Ishikawa (cell line): Measurements from ENCODE around the gene SLC66A1.

Experiments used
- CEBPB ChIP-seq: IDR thresholded peaks from 2 replicates; pipeline ENCODE4 v1.6.1; 2012
- CREB1 ChIP-seq: IDR thresholded peaks from 2 replicates; pipeline ENCODE4 v1.6.1; 2012; ENCODE audit warnings: low read depth
- EGR1 ChIP-seq: IDR thresholded peaks from 2 replicates; pipeline ENCODE4 v1.6.1; 2012
- EP300 ChIP-seq: IDR thresholded peaks from 2 replicates; pipeline ENCODE4 v1.6.1; 2012; ENCODE audit warnings: borderline replicate concordance
- FOXM1 ChIP-seq: IDR thresholded peaks from 2 replicates; pipeline ENCODE4 v1.6.1; 2012; ENCODE audit warnings: low read depth, borderline replicate concordance
- MAX ChIP-seq: IDR thresholded peaks from 2 replicates; pipeline ENCODE4 v1.6.1; 2012
- NFIC ChIP-seq: IDR thresholded peaks from 2 replicates; pipeline ENCODE4 v1.6.1; 2012
- RAD21 ChIP-seq: IDR thresholded peaks from 2 replicates; pipeline ENCODE4 v1.6.1; 2012; ENCODE audit warnings: low read depth
- REST ChIP-seq: IDR thresholded peaks from 2 replicates; pipeline ENCODE4 v1.6.1; 2012; ENCODE audit warnings: low read depth, mild to moderate bottlenecking
- TAF1 ChIP-seq: IDR thresholded peaks from 2 replicates; pipeline ENCODE4 v1.6.1; 2012; ENCODE audit warnings: low read depth, mild to moderate bottlenecking
- TCF12 ChIP-seq: IDR thresholded peaks from 2 replicates; pipeline ENCODE4 v1.6.1; 2012; ENCODE audit warnings: low read depth
- TEAD4 ChIP-seq: IDR thresholded peaks from 2 replicates; pipeline ENCODE4 v1.6.1; 2012
- USF1 ChIP-seq: IDR thresholded peaks from 2 replicates; pipeline ENCODE4 v1.6.1; 2012
- YY1 ChIP-seq: IDR thresholded peaks from 2 replicates; pipeline ENCODE4 v1.6.1; 2012; ENCODE audit warnings: low read depth
- ZBTB7A ChIP-seq: IDR thresholded peaks from 2 replicates; pipeline ENCODE4 v1.6.1; 2012; ENCODE audit warnings: low read depth

The SLC66A1 gene

GRCh38 chr1:19333587-19334354 lies 21.6 kb downstream of the SLC66A1 start:
- TF ChIP-seq TCF12: no peak
- TF ChIP-seq NFIC: no peak
- 0 out of 2 replicates have a peak, but pooled peaks have one; percentile 35 for TF ChIP-seq CEBPB

GRCh38 chr1:19336543-19336942 lies 24.4 kb downstream of the SLC66A1 start:
- TF ChIP-seq TEAD4 (no peak), TCF12 (no peak), YY1 (no peak)

GRCh38 chr1:19337289-19337688 lies 25.2 kb downstream of the SLC66A1 start:
- TF ChIP-seq EGR1 (no peak), NFIC (no peak), EP300 (no peak), FOXM1 (no peak), RAD21 (no peak), MAX (no peak), REST (no peak), TCF12 (no peak; the same call in 1 of the 2 replicates), TEAD4 (no peak), CEBPB (no peak), CREB1 (no peak), USF1 (no peak), YY1 (no peak)

GRCh38 chr1:19338323-19338762 lies 26.2 kb downstream of the SLC66A1 start:
- TF ChIP-seq EGR1: no peak
- no peak for TF ChIP-seq NFIC
- TF ChIP-seq ZBTB7A: no peak
- no peak for TF ChIP-seq TAF1
- TF ChIP-seq CEBPB: no peak
- TF ChIP-seq YY1: no peak
- TF ChIP-seq TCF12: no peak
- TF ChIP-seq REST: no peak
- no peak for TF ChIP-seq FOXM1
- no peak for TF ChIP-seq EP300
- TF ChIP-seq CREB1: no peak
- no peak for TF ChIP-seq USF1
- TF ChIP-seq TEAD4: no peak
- TF ChIP-seq MAX: no peak

GRCh38 chr1:19339214-19339861 lies 27.2 kb downstream of the SLC66A1 start:
- TF ChIP-seq EGR1 (no peak), USF1 (no peak), MAX (no peak), NFIC (no peak), ZBTB7A (no peak), EP300 (no peak), TAF1 (no peak)
